UCSD-AML1 (cell line): ENCODE data around the gene KRTAP5-10.
A peak's percentile ranks its signal among the peaks of the same experiment; 100 is the strongest.
"Not testable (repeated sequence)": the region's sequence is repeated elsewhere in the genome, so short reads cannot be mapped to it uniquely, and the experiment has no call there.

Experiments used
- DNase-seq: peaks from one replicate; lab custom pipeline; 2025; ENCODE audit not compliant: unreplicated experiment; lab: John Stamatoyannopoulos, UW

The KRTAP5-10 gene

DNA sequence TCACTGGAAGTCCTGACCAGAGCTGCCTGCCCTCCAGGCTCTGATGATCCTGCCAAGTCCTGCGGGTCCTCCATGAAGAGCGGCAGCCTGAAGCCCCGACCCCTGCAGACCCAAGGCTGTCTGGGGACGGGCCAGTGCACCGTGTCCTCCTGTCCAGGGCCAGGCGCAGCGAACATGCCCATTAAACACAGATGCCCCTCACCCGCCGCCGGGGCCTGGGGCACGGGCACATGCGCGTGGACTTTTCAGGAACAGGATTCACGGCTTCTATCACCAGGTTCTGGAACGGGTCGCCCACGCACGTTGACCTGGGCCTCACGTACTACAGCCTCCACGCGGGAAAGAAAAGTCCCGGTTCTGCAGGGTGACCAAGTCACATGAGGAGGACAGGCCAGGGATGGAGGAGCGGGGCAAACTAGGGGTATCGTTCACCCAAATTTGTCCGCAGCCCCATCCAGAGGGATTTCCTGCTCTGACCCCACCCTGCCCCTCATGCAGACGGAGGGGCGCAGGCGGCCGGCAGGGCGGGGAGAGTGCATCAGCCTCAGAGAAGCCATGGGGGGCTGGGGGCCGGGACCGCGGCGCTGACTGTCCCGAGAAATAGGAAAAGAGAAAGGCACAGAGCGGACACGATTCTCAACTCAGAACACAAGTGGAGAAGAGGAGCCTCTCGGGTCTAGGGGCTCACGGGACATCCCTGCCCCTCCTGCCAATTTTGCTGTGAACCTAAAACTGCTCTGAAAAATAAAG, 5.9 kb downstream of the KRTAP5-10 start:
- not testable (repeated sequence) for DNase-seq

DNA sequence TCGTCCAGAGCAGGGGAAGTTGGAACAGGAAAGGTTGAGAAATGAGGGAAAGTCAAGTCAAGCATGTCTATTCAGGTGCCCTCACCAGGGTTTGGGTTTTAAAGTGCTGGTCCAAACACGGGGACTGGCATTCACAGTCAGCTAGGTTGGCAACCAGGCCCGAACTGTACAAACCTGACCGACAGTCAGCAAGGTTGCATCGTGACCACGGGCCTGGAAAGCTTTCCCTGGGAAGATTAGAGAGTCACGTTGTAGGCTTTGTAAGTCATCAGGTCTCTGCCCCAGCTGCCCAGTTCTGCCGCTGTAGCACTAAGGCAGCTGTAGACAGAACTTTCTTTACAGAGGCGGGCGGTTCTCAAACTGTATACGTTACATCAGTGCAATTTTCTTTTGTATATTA, 7.4 kb downstream of the KRTAP5-10 start:
- no peak for DNase-seq

GRCh38 chr11:71574418-71574817, 9.1 kb downstream of the KRTAP5-10 start:
- no peak for DNase-seq

GRCh38 chr11:71575723-71576424, 10.5 kb downstream of the KRTAP5-10 start:
- DNase-seq = no peak

DNA sequence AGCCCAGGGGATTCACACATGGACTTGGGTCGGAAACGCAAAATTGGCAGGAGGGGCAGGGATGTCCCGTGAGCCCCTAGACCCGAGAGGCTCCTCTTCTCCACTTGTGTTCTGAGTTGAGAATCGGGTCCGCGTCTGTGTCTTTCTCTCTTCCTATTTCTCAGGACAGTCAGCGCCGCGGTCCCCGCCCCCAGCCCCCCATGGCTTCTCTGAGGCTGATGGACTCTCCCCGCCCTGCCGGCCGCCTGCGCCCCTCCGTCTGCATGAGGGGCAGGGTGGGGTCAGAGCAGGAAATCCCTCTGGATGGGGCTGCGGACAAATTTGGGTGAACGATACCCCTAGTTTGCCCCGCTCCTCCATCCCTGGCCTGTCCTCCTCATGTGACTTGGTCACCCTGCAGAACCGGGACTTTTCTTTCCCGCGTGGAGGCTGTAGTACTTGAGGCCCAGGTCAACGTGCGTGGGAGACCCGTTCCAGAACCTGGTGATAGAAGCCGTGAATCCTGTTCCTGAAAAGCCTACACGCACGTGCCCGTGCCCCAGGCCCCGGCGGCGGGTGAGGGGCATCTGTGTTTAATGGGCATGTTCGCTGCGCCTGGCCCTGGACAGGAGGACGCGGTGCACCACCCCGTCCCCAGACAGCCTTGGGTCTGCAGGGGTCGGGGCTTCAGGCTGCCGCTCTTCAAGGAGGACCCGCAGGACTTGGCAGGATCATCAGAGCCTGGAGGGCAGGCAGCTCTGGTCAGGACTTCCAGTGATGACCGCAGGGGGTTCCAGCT, 11.5 kb downstream of the KRTAP5-10 start:
- not testable (repeated sequence) for DNase-seq

- no peak for DNase-seq
Measured at GRCh38 chr11:71577469-71578004, 12.2 kb downstream of the KRTAP5-10 start.

DNA sequence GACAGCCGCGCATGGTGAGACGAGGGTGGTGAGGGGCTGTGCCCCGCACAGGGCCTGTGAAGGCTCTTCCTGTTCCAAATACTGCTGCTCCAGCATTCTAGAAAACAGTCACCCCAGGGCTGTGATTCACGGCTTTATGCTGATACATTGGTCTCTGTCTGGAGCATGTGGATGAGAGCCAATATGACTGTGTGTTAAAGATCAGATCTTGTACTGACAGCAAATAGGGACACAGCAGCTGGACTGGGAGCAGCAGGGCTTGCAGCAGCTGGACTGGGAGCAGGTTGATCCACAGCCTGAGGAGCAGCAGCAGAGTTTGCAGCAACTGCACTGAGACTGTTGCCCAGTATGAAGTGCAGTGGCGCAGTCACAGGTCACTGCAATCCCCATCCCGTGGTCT, 14.2 kb downstream of the KRTAP5-10 start:
- not testable (repeated sequence) for DNase-seq

GRCh38 chr11:71580057-71581003, 15.0 kb downstream of the KRTAP5-10 start:
- DNase-seq = peak; percentile 24

- DNase-seq = no peak
Measured at GRCh38 chr11:71581826-71582225, 16.5 kb downstream of the KRTAP5-10 start.

GRCh38 chr11:71582309-71582895, 17.0 kb downstream of the KRTAP5-10 start, which contains the start of gene KRTAP5-11:
Gene KRTAP5-11, minus strand, starts transcription at chr11:71582875. Its CDS starts 38 bp downstream, at chr11:71582837.
- no peak for DNase-seq

DNA sequence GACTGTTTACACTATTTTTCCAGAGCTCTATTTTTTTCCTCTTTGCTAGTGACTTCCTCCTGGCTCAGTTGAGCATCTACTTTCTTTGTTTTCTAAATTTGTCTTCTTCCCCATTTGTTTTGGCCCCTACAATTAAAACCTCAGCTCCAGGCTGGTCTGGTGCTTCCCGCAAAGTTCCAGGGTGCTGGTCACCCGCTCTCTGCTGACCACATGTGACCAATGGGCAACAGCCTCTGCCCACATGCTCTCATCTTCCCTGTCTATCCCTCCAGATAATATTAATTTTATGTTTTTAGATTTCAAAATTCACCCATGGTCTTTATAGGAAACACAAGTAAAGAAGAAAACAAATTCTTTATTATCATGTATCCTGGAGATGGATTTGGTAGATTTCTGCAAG, 17.6 kb downstream of the KRTAP5-10 start:
- DNase-seq = not testable (repeated sequence)

DNA sequence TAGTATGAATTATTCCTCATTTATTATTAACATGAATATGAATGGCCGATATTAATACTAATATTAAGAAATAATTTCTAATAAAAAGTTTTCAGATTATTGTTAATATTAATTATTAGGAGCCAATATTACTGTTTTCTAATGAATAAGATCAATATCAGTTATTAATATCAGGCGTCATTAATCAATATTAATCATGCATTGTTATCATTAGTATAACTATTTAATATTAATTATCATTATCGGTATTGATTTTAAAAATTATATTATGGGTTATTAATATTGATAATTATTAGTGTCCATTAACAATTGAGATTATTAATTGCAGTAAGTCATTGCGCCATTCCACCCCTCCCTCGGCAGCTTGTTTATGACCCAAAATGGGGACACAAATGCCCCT, 20.3 kb downstream of the KRTAP5-10 start:
- not testable (repeated sequence) for DNase-seq

- not testable (repeated sequence) for DNase-seq
Measured at GRCh38 chr11:71588314-71588713, 23.0 kb downstream of the KRTAP5-10 start.

DNA sequence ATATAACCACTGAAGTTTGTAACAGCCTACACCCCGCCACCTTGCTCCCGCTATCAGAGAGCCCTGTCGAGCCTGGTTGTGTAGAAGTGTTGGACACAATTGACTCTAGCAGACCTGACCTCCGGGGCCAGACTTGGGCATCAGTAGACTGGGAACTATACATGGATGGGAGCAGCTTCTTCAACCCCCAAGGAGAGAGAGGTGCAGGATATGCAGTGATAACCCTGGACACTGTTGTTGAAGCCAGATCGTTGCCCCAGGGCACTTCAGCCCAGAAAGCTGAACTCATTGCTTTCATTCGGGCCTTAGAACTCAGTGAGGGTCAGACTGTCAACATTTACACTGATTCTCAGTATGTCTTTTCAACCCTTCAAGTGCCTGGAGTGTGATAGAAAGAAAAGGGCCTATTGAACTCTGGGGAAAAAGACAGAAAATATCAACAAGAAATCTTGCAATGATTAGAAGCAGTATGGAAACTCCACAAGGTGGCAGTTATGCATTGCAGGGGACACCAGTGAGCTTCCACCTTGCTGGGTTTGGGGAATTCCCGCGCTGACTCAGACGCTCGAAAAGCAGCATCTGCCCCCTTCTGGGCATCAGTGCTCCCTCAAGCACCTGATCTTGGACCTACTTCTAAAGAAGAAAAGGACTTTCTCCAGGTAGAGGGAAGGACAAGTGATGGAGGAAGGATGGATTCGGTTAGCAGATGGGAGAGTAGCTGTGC, 23.6 kb downstream of the KRTAP5-10 start:
- DNase-seq = not testable (repeated sequence)

GRCh38 chr11:71589546-71589920, 24.2 kb downstream of the KRTAP5-10 start:
- not testable (repeated sequence) for DNase-seq

DNA sequence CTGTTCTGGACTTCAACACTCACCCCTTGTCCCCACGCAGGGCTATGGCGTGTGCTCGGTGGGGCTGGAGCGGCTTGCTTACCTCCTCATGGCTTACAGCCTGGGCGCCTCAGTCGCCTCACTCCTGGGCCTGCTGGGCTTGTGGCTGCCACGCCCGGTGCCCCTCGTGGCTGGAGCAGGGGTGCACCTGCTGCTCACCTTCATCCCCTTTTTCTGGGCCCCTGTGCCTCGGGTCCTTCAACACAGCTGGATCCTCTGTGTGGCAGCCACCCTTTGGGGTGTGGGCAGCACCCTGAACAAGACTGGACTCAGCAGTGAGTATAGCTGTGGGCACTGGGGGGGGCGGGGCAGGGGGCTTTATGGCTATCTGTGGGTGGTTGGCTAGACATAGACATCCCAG, 37.9 kb downstream of the KRTAP5-10 start:
- DNase-seq = not testable (repeated sequence)

DNA sequence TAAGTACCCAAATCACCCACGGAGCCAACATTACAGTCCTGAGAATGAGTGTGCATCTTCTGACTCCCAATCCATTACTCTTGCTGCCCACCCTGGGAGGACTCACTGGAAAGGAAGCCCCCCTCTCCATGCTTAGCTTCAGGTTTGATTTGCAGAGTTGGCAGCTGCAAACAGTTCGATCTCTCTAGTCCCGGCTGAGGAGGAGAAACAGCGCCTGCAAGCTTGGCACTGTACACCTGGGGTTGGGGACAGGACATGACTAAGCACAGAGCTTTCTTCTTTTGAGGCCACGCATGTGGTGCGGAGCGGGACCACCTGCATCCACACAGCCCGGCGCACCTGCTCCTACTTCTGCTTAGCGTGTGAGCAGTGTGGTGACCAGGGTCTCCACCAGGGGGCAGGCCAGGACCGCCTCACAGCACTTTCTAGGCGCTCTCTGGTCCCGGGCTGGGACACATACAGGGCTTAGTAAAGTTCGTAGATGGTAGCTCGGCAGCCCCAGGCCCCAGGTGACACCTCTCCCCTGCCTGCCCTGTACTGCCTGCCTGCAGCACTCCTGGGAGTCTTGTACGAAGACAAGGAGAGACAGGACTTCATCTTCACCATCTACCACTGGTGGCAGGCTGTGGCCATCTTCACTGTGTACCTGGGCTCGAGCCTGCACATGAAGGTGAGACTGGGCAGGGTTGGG, 39.6 kb downstream of the KRTAP5-10 start:
- DNase-seq = not testable (repeated sequence)

GRCh38 chr11:71606853-71607519, 41.6 kb downstream of the KRTAP5-10 start:
- DNase-seq = not testable (repeated sequence)
